ENCODE results near the gene RRN3.
"Not testable (repeated sequence)": the region's sequence is repeated elsewhere in the genome, so short reads cannot be mapped to it uniquely, and the experiment has no call there.

Gene RRN3

GRCh38 chr16:15096583-15096972 lies 2.5 kb upstream of the RRN3 start:
- not testable (repeated sequence) for DNase-seq

- DNase-seq: not testable (repeated sequence)
Observed at GRCh38 chr16:15093571-15093954, 509 bp downstream of the RRN3 start.

- DNase-seq: not testable (repeated sequence)
Observed at GRCh38 chr16:15090663-15091269, 3.3 kb downstream of the RRN3 start.

- not testable (repeated sequence) for DNase-seq
Observed at GRCh38 chr16:15082788-15083187, 11.3 kb downstream of the RRN3 start.

- DNase-seq: not testable (repeated sequence)
Observed at GRCh38 chr16:15080883-15081282, 13.2 kb downstream of the RRN3 start.

GRCh38 chr16:15076161-15076560 lies 17.9 kb downstream of the RRN3 start:
- not testable (repeated sequence) for DNase-seq

GRCh38 chr16:15073101-15073500 lies 21.0 kb downstream of the RRN3 start:
- no peak for DNase-seq

- DNase-seq: not testable (repeated sequence)
Observed at GRCh38 chr16:15071916-15072769, 21.9 kb downstream of the RRN3 start.

GRCh38 chr16:15071013-15071412 lies 23.1 kb downstream of the RRN3 start:
- DNase-seq: not testable (repeated sequence)

GRCh38 chr16:15066690-15067089 lies 27.4 kb downstream of the RRN3 start:
- DNase-seq: not testable (repeated sequence)

- not testable (repeated sequence) for DNase-seq
Observed at GRCh38 chr16:15065961-15066360, 28.1 kb downstream of the RRN3 start.

GRCh38 chr16:15062085-15062810 lies 31.8 kb downstream of the RRN3 start:
- not testable (repeated sequence) for DNase-seq

- DNase-seq: no peak
Observed at GRCh38 chr16:15059324-15059723, 34.7 kb downstream of the RRN3 start.

- no peak for DNase-seq
Observed at GRCh38 chr16:15057681-15058417, 36.2 kb downstream of the RRN3 start.

GRCh38 chr16:15055141-15056053 lies 38.7 kb downstream of the RRN3 start:
- DNase-seq: no peak

- no peak for DNase-seq
Observed at GRCh38 chr16:15054357-15055140, 39.5 kb downstream of the RRN3 start.

- DNase-seq: no peak
Observed at GRCh38 chr16:15053904-15054303, 40.2 kb downstream of the RRN3 start.

- no peak for DNase-seq
Observed at GRCh38 chr16:15052747-15053476, 41.2 kb downstream of the RRN3 start.

- no peak for DNase-seq
Observed at GRCh38 chr16:15051387-15051951, 42.6 kb downstream of the RRN3 start.

GRCh38 chr16:15050440-15050839 lies 43.6 kb downstream of the RRN3 start:
- DNase-seq: not testable (repeated sequence)
